ENCODE data around the gene MC1R. TPM values are rescaled to one million over a fixed set of nuclear protein-coding genes. Genes with fewer than 3 reads are reported as not detected.
A peak's percentile ranks its signal among the peaks of the same experiment; 100 is the strongest.

Gene MC1R
- total RNA-seq, 1 experiment from 2014 or later, result 3.2 TPM

DNA sequence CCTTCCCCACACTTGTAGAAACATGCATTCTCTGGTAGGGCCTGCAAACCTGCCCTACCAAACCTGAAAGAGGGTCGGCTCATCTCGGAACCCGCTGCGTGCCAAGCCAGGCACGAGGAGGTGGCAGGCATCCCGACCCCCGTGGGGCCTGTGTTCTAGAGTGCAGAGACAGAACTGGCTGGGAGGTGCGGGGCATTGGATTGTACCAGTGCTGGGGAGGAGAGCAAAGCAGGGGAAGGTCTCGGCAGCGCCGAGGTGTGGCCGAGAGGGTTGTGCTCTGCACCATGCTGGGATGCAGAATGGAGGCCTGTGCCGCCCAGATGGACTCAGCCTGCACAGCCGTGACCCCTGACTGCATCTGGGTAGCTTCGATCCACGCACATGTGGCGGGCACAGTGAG lies 17.8 kb upstream of the MC1R start:
- DNase-seq, result no peak
- no peak overlapping the region for H3K27ac ChIP-seq (ENCODE audit: low read length)
- no peaks in the 10 kb centered on the region for H3K9me3 ChIP-seq (ENCODE audit: low read length)
- no peak overlapping the region for H3K9ac ChIP-seq (ENCODE audit: low read length)
- H3K4me3 ChIP-seq (ENCODE audit: low read length), result no peak overlapping the region
- no peak overlapping the region for H2AFZ ChIP-seq (ENCODE audit: low read length)
- H3K27me3 ChIP-seq (ENCODE audit: low read length), result no peaks in the 10 kb centered on the region
- H3K79me2 ChIP-seq (ENCODE audit: low read length), result no peaks in the 10 kb centered on the region
- H3K36me3 ChIP-seq (ENCODE audit: insufficient read depth, low read length), result peaks cover 29% of the 10 kb centered on the region
- no peaks in the 10 kb centered on the region for H3K4me1 ChIP-seq (ENCODE audit: low read length)
- no peaks in the 10 kb centered on the region for H4K20me1 ChIP-seq (ENCODE audit: insufficient read depth, low read depth, low read length)
- no peak overlapping the region for H3K4me2 ChIP-seq (ENCODE audit: low read depth, low read length, poor library complexity, severe bottlenecking)
- H3K9me2 ChIP-seq (replicated peaks; ENCODE audit: insufficient read depth, low read length), result no peaks in the 10 kb centered on the region

GRCh38 chr16:89902980-89903379 lies 15.7 kb upstream of the MC1R start:
- Histone ChIP-seq H4K20me1 (ENCODE audit: insufficient read depth, low read depth, low read length) (no peaks in the 10 kb centered on the region), H3K9me3 (ENCODE audit: low read length) (peaks cover under 1% of the 10 kb centered on the region; the same call in 1 of the 2 replicates), H3K27ac (ENCODE audit: low read length) (no peak overlapping the region), H3K27me3 (ENCODE audit: low read length) (no peaks in the 10 kb centered on the region), H3K4me2 (ENCODE audit: low read depth, low read length, poor library complexity, severe bottlenecking) (no peak overlapping the region), H3K9ac (ENCODE audit: low read length) (no peak overlapping the region), H3K36me3 (ENCODE audit: insufficient read depth, low read length) (peaks cover 42% of the 10 kb centered on the region), H3K4me3 (ENCODE audit: low read length) (no peak overlapping the region), H3K4me1 (ENCODE audit: low read length) (no peaks in the 10 kb centered on the region), H3K79me2 (ENCODE audit: low read length) (no peaks in the 10 kb centered on the region), H2AFZ (ENCODE audit: low read length) (no peak overlapping the region), H3K9me2 (replicated peaks; ENCODE audit: insufficient read depth, low read length) (no peaks in the 10 kb centered on the region)
- no peak for DNase-seq

DNA sequence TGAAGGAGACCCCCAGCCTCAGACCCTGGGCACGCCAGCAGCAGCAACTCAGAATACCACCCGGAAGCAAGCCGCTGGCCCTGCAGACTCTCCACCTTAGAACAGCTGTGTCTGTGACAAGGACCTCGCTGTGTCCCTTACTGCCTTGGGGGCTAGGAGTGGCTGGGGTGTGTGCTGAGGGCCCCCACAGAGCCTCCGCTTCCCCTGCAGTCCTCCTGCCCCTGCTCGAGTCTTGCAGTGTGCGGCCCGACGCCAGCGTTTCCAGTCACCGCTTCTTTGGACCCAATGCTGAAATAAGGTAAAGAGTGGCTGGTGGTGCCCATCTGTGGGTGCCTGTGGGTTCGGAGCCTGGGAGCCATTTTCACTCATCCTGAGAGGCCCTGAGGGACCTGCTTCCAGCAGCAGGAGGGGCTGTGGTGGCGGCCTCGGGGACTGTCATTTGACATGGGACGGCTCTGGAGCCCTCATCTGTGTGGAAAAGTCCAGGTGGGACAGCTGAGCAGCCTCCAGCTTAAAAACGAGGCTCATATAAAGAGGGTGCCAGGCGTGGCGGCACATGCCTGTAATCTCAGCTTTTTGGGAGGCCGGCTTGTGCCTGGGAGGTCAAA lies 14.7 kb upstream of the MC1R start:
- Histone ChIP-seq H3K9ac (ENCODE audit: low read length) (no peak overlapping the region), H4K20me1 (ENCODE audit: insufficient read depth, low read depth, low read length) (no peaks in the 10 kb centered on the region), H3K79me2 (ENCODE audit: low read length) (no peaks in the 10 kb centered on the region), H3K9me2 (replicated peaks; ENCODE audit: insufficient read depth, low read length) (no peaks in the 10 kb centered on the region), H3K36me3 (ENCODE audit: insufficient read depth, low read length) (peaks cover 40% of the 10 kb centered on the region), H2AFZ (ENCODE audit: low read length) (no peak overlapping the region), H3K4me3 (ENCODE audit: low read length) (no peak overlapping the region), H3K4me2 (ENCODE audit: low read depth, low read length, poor library complexity, severe bottlenecking) (no peak overlapping the region), H3K9me3 (ENCODE audit: low read length) (peaks cover 4% of the 10 kb centered on the region; the same call in 1 of the 2 replicates), H3K4me1 (ENCODE audit: low read length) (no peaks in the 10 kb centered on the region), H3K27me3 (ENCODE audit: low read length) (no peaks in the 10 kb centered on the region), H3K27ac (ENCODE audit: low read length) (no peak overlapping the region)
- no peak for DNase-seq

GRCh38 chr16:89904606-89905510 lies 13.8 kb upstream of the MC1R start:
- H3K9me2 ChIP-seq (replicated peaks; ENCODE audit: insufficient read depth, low read length), result no peaks in the 10 kb centered on the region
- H2AFZ ChIP-seq (ENCODE audit: low read length), result no peak overlapping the region
- peaks cover 40% of the 10 kb centered on the region for H3K36me3 ChIP-seq (ENCODE audit: insufficient read depth, low read length)
- H3K27ac ChIP-seq (ENCODE audit: low read length), result no peak overlapping the region
- H3K79me2 ChIP-seq (ENCODE audit: low read length), result no peaks in the 10 kb centered on the region
- H4K20me1 ChIP-seq (ENCODE audit: insufficient read depth, low read depth, low read length), result no peaks in the 10 kb centered on the region
- H3K27me3 ChIP-seq (ENCODE audit: low read length), result no peaks in the 10 kb centered on the region
- no peak overlapping the region for H3K4me3 ChIP-seq (ENCODE audit: low read length)
- no peak for DNase-seq
- H3K9ac ChIP-seq (ENCODE audit: low read length), result no peak overlapping the region
- H3K4me1 ChIP-seq (ENCODE audit: low read length), result no peaks in the 10 kb centered on the region
- no peak overlapping the region for H3K4me2 ChIP-seq (ENCODE audit: low read depth, low read length, poor library complexity, severe bottlenecking)
- H3K9me3 ChIP-seq (ENCODE audit: low read length), result peaks cover 4% of the 10 kb centered on the region; the same call in 1 of the 2 replicates

DNA sequence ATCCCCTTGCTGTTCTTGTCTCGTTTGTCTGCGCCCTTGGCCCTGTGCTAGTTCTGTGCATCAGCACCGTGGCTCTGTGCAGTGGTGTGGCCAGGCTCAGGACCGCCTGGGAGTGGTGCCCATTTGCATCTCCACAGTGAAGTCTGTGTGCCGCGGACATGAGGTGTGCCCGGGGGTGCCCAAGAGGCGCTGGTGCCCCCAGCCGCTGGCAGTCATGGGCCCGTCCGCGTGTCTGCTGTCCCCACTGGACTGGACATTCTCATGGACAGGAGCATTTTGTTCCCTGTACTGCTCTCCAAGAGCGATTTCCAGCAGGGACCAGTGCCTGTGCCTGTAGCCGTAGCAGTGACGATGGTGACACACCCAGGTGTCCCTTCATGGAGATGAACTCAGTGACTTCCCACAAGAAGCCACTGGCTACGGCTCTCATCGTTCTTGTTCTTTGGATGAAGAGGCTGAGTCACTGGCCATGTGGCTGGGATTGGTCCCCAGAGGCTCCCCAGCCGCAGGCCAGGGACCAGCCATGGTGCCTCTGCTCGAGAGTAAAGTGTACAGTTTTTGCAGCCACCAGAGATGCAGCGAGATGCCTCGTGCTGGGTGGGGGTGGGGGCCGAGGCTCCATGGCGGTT lies 13.0 kb upstream of the MC1R start:
- Histone ChIP-seq H4K20me1 (ENCODE audit: insufficient read depth, low read depth, low read length) (no peaks in the 10 kb centered on the region), H3K4me3 (ENCODE audit: low read length) (no peak overlapping the region), H2AFZ (ENCODE audit: low read length) (no peak overlapping the region), H3K27ac (ENCODE audit: low read length) (no peak overlapping the region), H3K9me2 (replicated peaks; ENCODE audit: insufficient read depth, low read length) (no peaks in the 10 kb centered on the region), H3K79me2 (ENCODE audit: low read length) (no peaks in the 10 kb centered on the region), H3K36me3 (ENCODE audit: insufficient read depth, low read length) (peaks cover 36% of the 10 kb centered on the region), H3K4me2 (ENCODE audit: low read depth, low read length, poor library complexity, severe bottlenecking) (no peak overlapping the region), H3K9me3 (ENCODE audit: low read length) (peaks cover 4% of the 10 kb centered on the region; the same call in 1 of the 2 replicates), H3K9ac (ENCODE audit: low read length) (no peak overlapping the region), H3K4me1 (ENCODE audit: low read length) (no peaks in the 10 kb centered on the region), H3K27me3 (ENCODE audit: low read length) (no peaks in the 10 kb centered on the region)
- DNase-seq, result no peak

DNA sequence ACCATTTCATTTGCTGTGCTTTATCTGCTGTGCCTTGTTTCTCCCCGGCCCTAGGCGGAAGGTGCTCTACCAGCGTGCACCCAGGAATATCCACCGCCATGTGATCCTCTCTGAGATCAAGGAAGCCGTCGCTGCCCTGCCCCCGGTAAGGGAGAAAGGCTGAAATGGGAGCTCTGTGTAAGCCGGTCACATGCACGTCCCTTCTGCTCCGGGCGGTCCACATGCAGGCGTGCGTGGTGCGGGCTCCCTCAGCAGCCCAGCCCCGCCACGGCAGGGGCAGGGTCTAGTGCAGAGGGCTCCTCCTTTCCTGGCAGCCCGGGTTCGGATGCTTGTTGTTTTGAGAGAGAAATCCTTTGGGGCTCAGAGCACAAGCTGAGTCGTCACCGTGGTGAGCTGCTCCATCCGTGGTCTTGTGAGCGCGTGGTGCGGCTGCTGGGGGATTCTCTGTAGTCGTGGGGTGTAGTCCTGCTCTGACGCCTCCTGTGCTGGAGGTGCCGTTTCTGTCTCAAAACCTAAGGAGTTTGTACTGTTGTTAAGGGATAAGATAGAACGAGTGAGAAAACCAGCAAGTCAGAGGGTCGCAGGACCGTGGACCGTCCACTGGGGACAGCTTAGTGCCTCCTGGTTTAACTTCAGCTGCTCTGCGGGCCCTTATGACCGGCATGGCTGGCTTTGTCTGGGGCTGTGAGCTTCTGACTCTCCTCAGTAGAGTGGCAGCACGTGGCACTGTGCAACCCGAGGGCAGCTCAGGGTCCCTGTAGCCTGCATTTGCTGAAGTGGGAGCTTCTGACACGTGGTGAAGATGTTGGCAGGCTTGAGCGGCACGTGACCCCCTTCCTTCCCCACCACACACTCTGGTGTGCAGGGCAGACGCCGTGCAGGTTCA lies 12.3 kb upstream of the MC1R start:
- Histone ChIP-seq H3K4me1 (ENCODE audit: low read length) (no peaks in the 10 kb centered on the region), H4K20me1 (ENCODE audit: insufficient read depth, low read depth, low read length) (no peaks in the 10 kb centered on the region), H3K4me2 (ENCODE audit: low read depth, low read length, poor library complexity, severe bottlenecking) (no peak overlapping the region), H3K27me3 (ENCODE audit: low read length) (no peaks in the 10 kb centered on the region), H3K36me3 (ENCODE audit: insufficient read depth, low read length) (peaks cover 42% of the 10 kb centered on the region), H3K27ac (ENCODE audit: low read length) (no peak overlapping the region), H3K9me3 (ENCODE audit: low read length) (peaks cover 4% of the 10 kb centered on the region; the same call in 1 of the 2 replicates), H3K9me2 (replicated peaks; ENCODE audit: insufficient read depth, low read length) (no peaks in the 10 kb centered on the region), H3K79me2 (ENCODE audit: low read length) (no peaks in the 10 kb centered on the region), H3K9ac (ENCODE audit: low read length) (no peak overlapping the region), H2AFZ (ENCODE audit: low read length) (no peak overlapping the region), H3K4me3 (ENCODE audit: low read length) (no peak overlapping the region)
- DNase-seq, result no peak

GRCh38 chr16:89907055-89907814 lies 11.4 kb upstream of the MC1R start:
- Histone ChIP-seq H3K4me3 (ENCODE audit: low read length) (no peak overlapping the region), H4K20me1 (ENCODE audit: insufficient read depth, low read depth, low read length) (no peaks in the 10 kb centered on the region), H3K36me3 (ENCODE audit: insufficient read depth, low read length) (peaks cover 46% of the 10 kb centered on the region), H3K27ac (ENCODE audit: low read length) (no peak overlapping the region), H3K27me3 (ENCODE audit: low read length) (no peaks in the 10 kb centered on the region), H3K9me3 (ENCODE audit: low read length) (peaks cover 4% of the 10 kb centered on the region; the same call in 1 of the 2 replicates), H3K9me2 (replicated peaks; ENCODE audit: insufficient read depth, low read length) (no peaks in the 10 kb centered on the region), H2AFZ (ENCODE audit: low read length) (no peak overlapping the region), H3K9ac (ENCODE audit: low read length) (no peak overlapping the region), H3K4me2 (ENCODE audit: low read depth, low read length, poor library complexity, severe bottlenecking) (no peak overlapping the region), H3K79me2 (ENCODE audit: low read length) (no peaks in the 10 kb centered on the region), H3K4me1 (ENCODE audit: low read length) (no peaks in the 10 kb centered on the region)
- DNase-seq, result peak; percentile 53
